ENCODE measurements around the gene RPL12. TPM values are rescaled to one million over a fixed set of nuclear protein-coding genes. Genes with fewer than 3 reads are reported as not detected.

The RPL12 gene
- total and polyA plus RNA-seq, 2 experiments from 2014 or later: 392 to 1,720 TPM

DNA sequence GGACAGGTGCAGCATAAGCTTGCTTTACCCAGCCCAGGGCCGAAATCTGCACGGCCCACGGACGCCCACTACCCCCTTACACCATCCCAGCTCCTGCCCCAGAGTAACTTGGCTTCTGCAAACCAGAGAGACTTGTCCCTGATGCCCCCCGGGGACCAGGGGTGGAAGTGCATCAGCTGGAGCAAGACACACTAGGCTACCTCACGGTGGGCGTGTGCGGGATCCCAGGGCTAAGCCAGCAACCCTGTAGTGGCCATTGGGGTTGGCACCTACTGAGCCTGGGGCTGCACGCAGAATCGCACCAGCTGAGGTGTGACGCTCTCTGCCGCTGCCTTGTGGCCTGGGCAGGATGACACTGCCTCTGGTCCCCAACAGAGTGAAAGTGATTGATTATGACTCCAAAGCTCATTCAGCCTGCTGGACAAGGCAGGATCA is 33.2 kb downstream of the RPL12 start:
- Histone ChIP-seq H3K27me3 (no peaks in the 10 kb centered on the region), H4K20me1 (ENCODE audit: insufficient read depth, poor library complexity, severe bottlenecking) (no peaks in the 10 kb centered on the region), H3K4me1 (ENCODE audit: insufficient read depth) (peaks cover 17% of the 10 kb centered on the region), H3K36me3 (replicated peaks; ENCODE audit: insufficient read depth, low read depth) (no peaks in the 10 kb centered on the region), H3K4me3 (no peak overlapping the region), H3K9me3 (ENCODE audit: low read depth) (no peaks in the 10 kb centered on the region), H3K79me2 (peaks cover 21% of the 10 kb centered on the region), H3K4me2 (no peak overlapping the region), H2AFZ (no peak overlapping the region), H3K9me2 (replicated peaks; ENCODE audit: insufficient read depth) (no peaks in the 10 kb centered on the region), H3K27ac (no peak overlapping the region)
- DNase-seq (ENCODE audit: low spot score): no peak
- TF ChIP-seq, protein P1, sequence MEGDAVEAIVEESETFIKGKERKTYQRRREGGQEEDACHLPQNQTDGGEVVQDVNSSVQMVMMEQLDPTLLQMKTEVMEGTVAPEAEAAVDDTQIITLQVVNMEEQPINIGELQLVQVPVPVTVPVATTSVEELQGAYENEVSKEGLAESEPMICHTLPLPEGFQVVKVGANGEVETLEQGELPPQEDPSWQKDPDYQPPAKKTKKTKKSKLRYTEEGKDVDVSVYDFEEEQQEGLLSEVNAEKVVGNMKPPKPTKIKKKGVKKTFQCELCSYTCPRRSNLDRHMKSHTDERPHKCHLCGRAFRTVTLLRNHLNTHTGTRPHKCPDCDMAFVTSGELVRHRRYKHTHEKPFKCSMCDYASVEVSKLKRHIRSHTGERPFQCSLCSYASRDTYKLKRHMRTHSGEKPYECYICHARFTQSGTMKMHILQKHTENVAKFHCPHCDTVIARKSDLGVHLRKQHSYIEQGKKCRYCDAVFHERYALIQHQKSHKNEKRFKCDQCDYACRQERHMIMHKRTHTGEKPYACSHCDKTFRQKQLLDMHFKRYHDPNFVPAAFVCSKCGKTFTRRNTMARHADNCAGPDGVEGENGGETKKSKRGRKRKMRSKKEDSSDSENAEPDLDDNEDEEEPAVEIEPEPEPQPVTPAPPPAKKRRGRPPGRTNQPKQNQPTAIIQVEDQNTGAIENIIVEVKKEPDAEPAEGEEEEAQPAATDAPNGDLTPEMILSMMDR (IDR thresholded peaks at IDR 0.05; ENCODE audit: poor library complexity): peak; percentile 19
- TF ChIP-seq EZH2phosphoT487 (IDR thresholded peaks at IDR 0.05; ENCODE audit: low read depth, severe bottlenecking, unreplicated experiment): no peak
- 58% methylated on average over 12 of the region's 12 CpGs for WGBS (ENCODE audit: low lambda C conversion rate, missing lambda C conversion rate)

DNA sequence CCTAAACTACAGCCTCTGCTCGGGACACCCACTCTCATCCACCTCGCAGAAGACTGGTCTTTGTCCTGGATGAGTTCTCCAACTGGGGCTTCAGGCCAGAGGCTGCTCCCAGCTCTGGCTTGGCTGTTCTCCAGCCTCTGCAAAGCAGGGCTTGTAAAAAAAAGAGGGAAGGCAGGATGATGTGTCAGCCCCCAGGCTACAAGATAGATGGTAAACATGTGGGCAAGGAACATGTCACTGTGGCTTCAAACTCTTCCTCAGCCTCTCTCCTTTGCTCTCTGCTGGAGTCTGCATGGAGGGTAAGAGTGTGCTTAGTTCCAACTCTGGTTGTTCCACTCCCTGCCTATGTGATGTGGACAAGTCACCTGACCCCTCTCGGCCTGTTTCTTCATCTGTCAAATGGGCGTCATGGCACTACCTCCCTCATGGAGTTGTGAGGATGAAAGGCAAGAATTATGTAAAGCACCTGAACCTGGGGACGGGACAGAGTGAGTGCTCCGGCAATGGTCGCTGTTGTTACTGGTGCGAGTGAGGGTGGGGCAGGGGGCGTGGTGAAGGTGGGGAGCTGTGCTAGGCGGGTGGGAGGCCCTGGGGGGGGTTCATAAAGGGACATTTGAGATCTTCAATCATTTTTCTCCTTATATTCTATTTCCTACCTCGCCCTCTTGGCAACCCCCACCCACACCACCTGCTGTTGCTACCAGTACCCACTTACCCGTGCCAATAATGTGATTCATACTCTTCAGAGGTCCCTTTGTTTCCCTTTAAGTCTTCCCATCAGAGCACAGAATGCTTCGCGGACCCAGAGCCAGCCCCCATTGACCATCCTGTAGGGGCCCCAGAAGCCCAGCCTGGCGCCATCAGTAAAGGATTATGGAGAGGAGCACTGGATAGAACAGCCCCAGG is 33.8 kb downstream of the RPL12 start:
- H4K20me1 ChIP-seq (ENCODE audit: insufficient read depth, poor library complexity, severe bottlenecking): no peaks in the 10 kb centered on the region
- H3K27me3 ChIP-seq: no peaks in the 10 kb centered on the region
- H3K9me3 ChIP-seq (ENCODE audit: low read depth): no peaks in the 10 kb centered on the region
- H2AFZ ChIP-seq: no peak overlapping the region
- TF ChIP-seq EZH2 (IDR thresholded peaks at IDR 0.05; ENCODE audit: borderline replicate concordance): no peak
- no peaks in the 10 kb centered on the region for H3K36me3 ChIP-seq (replicated peaks; ENCODE audit: insufficient read depth, low read depth)
- peaks cover 14% of the 10 kb centered on the region for H3K79me2 ChIP-seq
- H3K4me3 ChIP-seq: no peak overlapping the region
- H3K4me1 ChIP-seq (ENCODE audit: insufficient read depth): peaks cover 10% of the 10 kb centered on the region
- H3K4me2 ChIP-seq: no peak overlapping the region
- H3K9me2 ChIP-seq (replicated peaks; ENCODE audit: insufficient read depth): no peaks in the 10 kb centered on the region
- 79% methylated on average over 13 of the region's 15 CpGs for WGBS (ENCODE audit: low lambda C conversion rate, missing lambda C conversion rate)
- H3K27ac ChIP-seq: peak overlapping the region; percentile 23
- no peak for DNase-seq (ENCODE audit: low spot score)

DNA sequence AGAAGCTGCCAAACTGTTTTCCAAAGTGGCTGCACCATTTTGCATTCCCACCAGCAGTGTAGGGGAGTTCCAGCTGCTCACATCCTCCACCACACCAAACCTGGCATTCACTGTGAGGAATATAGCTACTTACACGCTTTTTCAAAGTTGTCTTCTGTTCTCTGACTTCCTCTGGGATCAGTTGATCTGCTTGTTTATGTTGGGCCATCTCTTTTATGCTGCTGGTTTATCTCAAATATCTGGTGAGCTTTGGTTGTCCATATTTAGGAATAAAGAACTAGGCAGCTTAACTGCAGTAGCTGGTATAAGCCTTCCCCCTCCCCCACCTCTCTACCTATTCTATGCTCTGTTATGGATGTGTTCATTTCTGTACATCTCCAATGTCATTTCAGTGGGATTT is 35.5 kb downstream of the RPL12 start:
- H3K79me2 ChIP-seq: peaks cover 3% of the 10 kb centered on the region
- WGBS (ENCODE audit: low lambda C conversion rate, missing lambda C conversion rate): 71% methylated on average over 1 of the region's 1 CpG
- H3K4me2 ChIP-seq: no peak overlapping the region
- H3K4me3 ChIP-seq: no peak overlapping the region
- no peak for TF ChIP-seq EZH2 (IDR thresholded peaks at IDR 0.05; ENCODE audit: borderline replicate concordance)
- TF ChIP-seq, protein P1 (IDR thresholded peaks at IDR 0.05; ENCODE audit: poor library complexity): no peak
- no peak for TF ChIP-seq EZH2phosphoT487 (IDR thresholded peaks at IDR 0.05; ENCODE audit: low read depth, severe bottlenecking, unreplicated experiment)
- no peak overlapping the region for H2AFZ ChIP-seq
- H3K36me3 ChIP-seq (replicated peaks; ENCODE audit: insufficient read depth, low read depth): no peaks in the 10 kb centered on the region
- H3K27ac ChIP-seq: peak overlapping the region; percentile 66
- peaks cover 6% of the 10 kb centered on the region for H3K4me1 ChIP-seq (ENCODE audit: insufficient read depth)
- H4K20me1 ChIP-seq (ENCODE audit: insufficient read depth, poor library complexity, severe bottlenecking): no peaks in the 10 kb centered on the region
- H3K27me3 ChIP-seq: no peaks in the 10 kb centered on the region
- no peak for DNase-seq (ENCODE audit: low spot score)
- no peaks in the 10 kb centered on the region for H3K9me2 ChIP-seq (replicated peaks; ENCODE audit: insufficient read depth)
- H3K9me3 ChIP-seq (ENCODE audit: low read depth): no peaks in the 10 kb centered on the region

DNA sequence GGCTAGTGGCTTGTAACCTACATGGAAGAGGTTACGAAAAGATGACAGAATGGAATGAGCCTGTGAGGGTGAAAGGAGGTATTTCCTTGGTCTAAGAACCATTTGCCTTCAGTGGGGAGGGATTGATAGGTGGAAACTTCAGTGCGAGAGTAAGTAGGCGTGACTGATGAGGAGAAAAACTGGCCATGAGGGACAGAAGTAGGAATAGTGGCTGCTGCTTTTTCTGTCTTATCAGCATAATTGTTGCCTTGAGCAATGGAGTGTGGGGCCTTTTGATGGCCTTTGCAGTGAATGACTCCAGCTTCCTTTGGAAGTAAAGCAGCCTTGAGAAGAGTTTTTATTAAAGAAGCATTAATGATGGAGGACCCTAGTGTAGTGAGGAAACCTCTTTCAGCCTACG is 36.1 kb downstream of the RPL12 start:
- no peaks in the 10 kb centered on the region for H3K36me3 ChIP-seq (replicated peaks; ENCODE audit: insufficient read depth, low read depth)
- no peaks in the 10 kb centered on the region for H3K27me3 ChIP-seq
- TF ChIP-seq, protein P1 (IDR thresholded peaks at IDR 0.05; ENCODE audit: poor library complexity): no peak
- TF ChIP-seq EZH2 (IDR thresholded peaks at IDR 0.05; ENCODE audit: borderline replicate concordance) (no peak), EZH2phosphoT487 (IDR thresholded peaks at IDR 0.05; ENCODE audit: low read depth, severe bottlenecking, unreplicated experiment) (no peak)
- no peaks in the 10 kb centered on the region for H3K9me3 ChIP-seq (ENCODE audit: low read depth)
- peaks cover 6% of the 10 kb centered on the region for H3K4me1 ChIP-seq (ENCODE audit: insufficient read depth)
- 69% methylated on average over 4 of the region's 4 CpGs for WGBS (ENCODE audit: low lambda C conversion rate, missing lambda C conversion rate)
- H3K9me2 ChIP-seq (replicated peaks; ENCODE audit: insufficient read depth): no peaks in the 10 kb centered on the region
- H3K27ac ChIP-seq: peak overlapping the region; percentile 66
- no peak for DNase-seq (ENCODE audit: low spot score)
- H3K4me3 ChIP-seq: no peak overlapping the region
- no peaks in the 10 kb centered on the region for H3K79me2 ChIP-seq
- no peaks in the 10 kb centered on the region for H4K20me1 ChIP-seq (ENCODE audit: insufficient read depth, poor library complexity, severe bottlenecking)
- H2AFZ ChIP-seq: no peak overlapping the region
- no peak overlapping the region for H3K4me2 ChIP-seq

Measured in hepatocyte (in vitro differentiated cells).